Stimulated activated CD4-positive, alpha-beta T cell treated with anti-CD3 and anti-CD28 coated beads, Interleukin-1b, Interleukin-23, amount 100 ng/mL, for 4 hours (primary cell): ENCODE data around the gene JAK1.

Source experiments
- DNase-seq, 2 donors: peaks; one replicate each; pipeline ENCODE4 v3.0.0-alpha.2; 2020; ENCODE audit warnings: low read depth in 2 of 2

Gene JAK1

GRCh38 chr1:64892576-64893573 is 73.5 kb downstream of the JAK1 start:
- DNase-seq, result no peak

- no peak for DNase-seq
These were observed 74.9 kb downstream of the JAK1 start for GRCh38 chr1:64891448-64891825.

- no peak for DNase-seq
These were observed 75.5 kb downstream of the JAK1 start for GRCh38 chr1:64890699-64891447.

GRCh38 chr1:64887689-64888217 is 78.6 kb downstream of the JAK1 start:
- DNase-seq, result no peak

- DNase-seq, result no peak
These were observed 79.5 kb downstream of the JAK1 start for GRCh38 chr1:64886877-64887276.

- DNase-seq, result no peak
These were observed 80.7 kb downstream of the JAK1 start for GRCh38 chr1:64885648-64886047.

- DNase-seq, result no peak
These were observed 81.9 kb downstream of the JAK1 start for GRCh38 chr1:64884261-64885040.

GRCh38 chr1:64882574-64883255 is 83.6 kb downstream of the JAK1 start:
- DNase-seq, result no peak

GRCh38 chr1:64881281-64881680 is 85.1 kb downstream of the JAK1 start:
- no peak for DNase-seq

- DNase-seq, result no peak
These were observed 85.9 kb downstream of the JAK1 start for GRCh38 chr1:64880449-64880848.

- DNase-seq, result no peak
These were observed 87.3 kb downstream of the JAK1 start for GRCh38 chr1:64878931-64879611.

GRCh38 chr1:64878090-64878489 is 88.3 kb downstream of the JAK1 start:
- DNase-seq, result no peak

- DNase-seq, result no peak
These were observed 88.8 kb downstream of the JAK1 start for GRCh38 chr1:64877598-64877997.

- DNase-seq, result no peak
These were observed 89.2 kb downstream of the JAK1 start for GRCh38 chr1:64877151-64877550.

- DNase-seq, result no peak
These were observed 90.7 kb downstream of the JAK1 start for GRCh38 chr1:64875606-64876005.

- no peak for DNase-seq
These were observed 91.2 kb downstream of the JAK1 start for GRCh38 chr1:64875101-64875500.

GRCh38 chr1:64874666-64875065 is 91.7 kb downstream of the JAK1 start:
- no peak for DNase-seq

- DNase-seq, result no peak
These were observed 92.8 kb downstream of the JAK1 start for GRCh38 chr1:64873576-64873975.

- DNase-seq, result no peak
These were observed 94.3 kb downstream of the JAK1 start for GRCh38 chr1:64872067-64872466.

- DNase-seq, result no peak
These were observed 95.1 kb downstream of the JAK1 start for GRCh38 chr1:64871256-64871655.

- DNase-seq, result no peak
These were observed 99.1 kb downstream of the JAK1 start for GRCh38 chr1:64867266-64867665.
